KMS-11 (cell line): ENCODE measurements around the gene HSD11B1L.

Experiments used
- H2AFZ ChIP-seq: fragments of 200-600 bp; sonication (generic); 2 replicates; pipeline ENCODE4 v1.6.1; 2016; ENCODE audit warnings: antibody characterized with exemption, mixed run types, low read depth
- H3K27ac ChIP-seq: fragments of 200-600 bp; sonication (generic); 2 replicates; pipeline ENCODE4 v1.6.1; 2016; ENCODE audit warnings: mild to moderate bottlenecking, mixed run types
- H3K27me3 ChIP-seq: fragments of 200-600 bp; sonication (generic); 2 replicates; pipeline ENCODE4 v1.6.1; 2017; ENCODE audit warnings: mild to moderate bottlenecking, low read depth, mixed run types, moderate library complexity; ENCODE audit not compliant: insufficient read depth
- H3K36me3 ChIP-seq: fragments of 200-600 bp; sonication (generic); 2 replicates; pipeline ENCODE4 v1.6.1; 2017; ENCODE audit warnings: mild to moderate bottlenecking, mixed run types; ENCODE audit not compliant: insufficient read depth
- H3K4me1 ChIP-seq: fragments of 200-600 bp; sonication (generic); 2 replicates; pipeline ENCODE4 v1.6.1; 2016; ENCODE audit warnings: mild to moderate bottlenecking, low read depth, mixed run types; ENCODE audit not compliant: poor library complexity, severe bottlenecking
- H3K4me2 ChIP-seq: fragments of 200-600 bp; sonication (generic); 2 replicates; pipeline ENCODE4 v1.7.0; 2016; ENCODE audit warnings: mild to moderate bottlenecking, mixed run types
- H3K4me3 ChIP-seq: fragments of 200-600 bp; sonication (generic); IDR thresholded peaks from 2 replicates; pipeline ENCODE4 v1.6.1; 2017; ENCODE audit warnings: low read depth, low read length, mixed read lengths; ENCODE audit not compliant: insufficient read depth
- H3K79me2 ChIP-seq: fragments of 200-600 bp; sonication (generic); 2 replicates; pipeline ENCODE4 v1.6.1; 2016; ENCODE audit warnings: low read depth, mixed run types; ENCODE audit not compliant: insufficient read depth
- H3K9ac ChIP-seq: fragments of 200-600 bp; sonication (generic); 2 replicates; pipeline ENCODE4 v1.6.1; 2016; ENCODE audit warnings: mild to moderate bottlenecking, mixed run types
- H4K20me1 ChIP-seq: fragments of 200-600 bp; sonication (generic); 2 replicates; pipeline ENCODE4 v1.6.1; 2016; ENCODE audit warnings: mild to moderate bottlenecking, mixed run types; ENCODE audit not compliant: insufficient read depth
- CTCF ChIP-seq: fragments of 200-600 bp; sonication (generic); conservative IDR thresholded peaks from 2 replicates; pipeline ENCODE4 v1.6.1; 2017; ENCODE audit warnings: low read depth, mild to moderate bottlenecking, antibody characterized with exemption, low read length, moderate library complexity, mixed read lengths

The HSD11B1L gene

GRCh38 chr19:5671600-5671999 lies 9.2 kb upstream of the HSD11B1L start:
- H3K4me2 ChIP-seq = no peak overlapping the region
- H3K9ac ChIP-seq = no peak overlapping the region
- H3K36me3 ChIP-seq = no peaks in the 10 kb centered on the region
- H4K20me1 ChIP-seq = no peaks in the 10 kb centered on the region
- no peak overlapping the region for H3K27ac ChIP-seq
- no peaks in the 10 kb centered on the region for H3K27me3 ChIP-seq
- no peak overlapping the region for H3K4me3 ChIP-seq
- no peaks in the 10 kb centered on the region for H3K4me1 ChIP-seq
- TF ChIP-seq CTCF = no peak
- no peaks in the 10 kb centered on the region for H3K79me2 ChIP-seq
- H2AFZ ChIP-seq = no peak overlapping the region

- Histone ChIP-seq H3K27ac (no peak overlapping the region), H3K79me2 (no peaks in the 10 kb centered on the region), H2AFZ (no peak overlapping the region), H3K9ac (no peak overlapping the region), H3K4me2 (no peak overlapping the region), H3K4me3 (no peak overlapping the region), H4K20me1 (no peaks in the 10 kb centered on the region), H3K27me3 (no peaks in the 10 kb centered on the region), H3K4me1 (no peaks in the 10 kb centered on the region), H3K36me3 (no peaks in the 10 kb centered on the region)
- no peak for TF ChIP-seq CTCF
These were observed 7.9 kb upstream of the HSD11B1L start for GRCh38 chr19:5672708-5673459.

- H3K4me2 ChIP-seq = no peak overlapping the region
- no peak overlapping the region for H3K4me3 ChIP-seq
- no peaks in the 10 kb centered on the region for H4K20me1 ChIP-seq
- H3K27ac ChIP-seq = no peak overlapping the region
- H3K27me3 ChIP-seq = no peaks in the 10 kb centered on the region
- H2AFZ ChIP-seq = no peak overlapping the region
- H3K9ac ChIP-seq = no peak overlapping the region
- no peaks in the 10 kb centered on the region for H3K4me1 ChIP-seq
- no peaks in the 10 kb centered on the region for H3K36me3 ChIP-seq
- no peak for TF ChIP-seq CTCF
- H3K79me2 ChIP-seq = no peaks in the 10 kb centered on the region
These were observed 7.1 kb upstream of the HSD11B1L start for GRCh38 chr19:5673752-5674151.

GRCh38 chr19:5674714-5675113 lies 6.1 kb upstream of the HSD11B1L start:
- Histone ChIP-seq H3K27ac (no peak overlapping the region), H3K36me3 (no peaks in the 10 kb centered on the region), H4K20me1 (no peaks in the 10 kb centered on the region), H3K4me1 (peaks cover 4% of the 10 kb centered on the region), H3K4me3 (no peak overlapping the region), H3K27me3 (no peaks in the 10 kb centered on the region), H2AFZ (no peak overlapping the region), H3K9ac (no peak overlapping the region), H3K4me2 (no peak overlapping the region), H3K79me2 (no peaks in the 10 kb centered on the region)
- no peak for TF ChIP-seq CTCF
